Activated T-cell treated with anti-CD3 and anti-CD28 coated beads for 24 hours (primary cell): ENCODE measurements around the gene GRB14.
"Not testable (repeated sequence)": the region's sequence is repeated elsewhere in the genome, so short reads cannot be mapped to it uniquely, and the experiment has no call there.

Source experiments
- DNase-seq: peaks from one replicate; pipeline ENCODE4 v3.0.0-alpha.2; 2020; ENCODE audit warnings: low read depth

The GRB14 gene

GRCh38 chr2:164620873-164621763 lies at the start of gene GRB14:
GRB14 (minus strand) TSS chr2:164621482; CDS start chr2:164621309, 173 bp downstream.
- DNase-seq = no peak

- no peak for DNase-seq
These were observed 48.0 kb upstream of the GRB14 start for GRCh38 chr2:164669291-164669690.

DNA sequence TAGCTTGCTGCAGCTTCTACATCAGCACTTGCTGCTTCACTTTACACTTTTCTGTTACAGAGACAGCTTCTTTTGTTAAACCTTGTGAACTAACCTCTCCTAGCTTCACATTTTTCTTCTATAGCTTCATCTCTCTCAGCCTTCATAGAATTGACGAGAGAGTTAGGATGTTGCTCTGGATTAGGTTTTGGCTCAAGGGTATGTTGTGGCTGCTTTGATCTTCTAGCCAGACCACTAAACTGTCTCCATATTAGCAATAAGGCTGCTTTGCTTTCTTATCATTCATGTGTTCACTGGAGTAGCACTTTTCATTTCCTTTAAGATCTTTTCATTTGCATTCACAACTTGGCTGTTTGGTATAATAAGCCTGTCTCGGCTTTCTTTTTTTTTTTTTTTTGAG lies 46.3 kb upstream of the GRB14 start:
- no peak for DNase-seq

DNA sequence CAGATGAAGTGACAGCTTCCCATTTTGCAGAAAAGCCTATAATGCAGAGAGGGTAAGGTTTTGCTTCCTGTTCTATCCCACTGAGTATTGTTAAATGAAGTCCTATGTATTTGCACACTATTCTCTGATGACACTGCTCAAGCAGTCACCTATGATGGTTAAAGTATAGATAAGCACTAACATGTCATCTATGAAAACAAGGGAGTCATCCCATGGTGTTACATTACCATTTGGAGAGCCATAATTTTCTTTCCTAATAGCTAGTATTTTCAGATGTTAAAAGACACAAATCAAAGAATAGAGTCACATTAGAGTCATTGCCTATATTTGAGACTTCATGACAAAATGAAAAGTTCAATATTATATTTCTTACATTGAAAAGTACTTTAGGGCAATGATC lies 42.8 kb upstream of the GRB14 start:
- DNase-seq = no peak

GRCh38 chr2:164662868-164663631 lies 41.8 kb upstream of the GRB14 start:
- no peak for DNase-seq

DNA sequence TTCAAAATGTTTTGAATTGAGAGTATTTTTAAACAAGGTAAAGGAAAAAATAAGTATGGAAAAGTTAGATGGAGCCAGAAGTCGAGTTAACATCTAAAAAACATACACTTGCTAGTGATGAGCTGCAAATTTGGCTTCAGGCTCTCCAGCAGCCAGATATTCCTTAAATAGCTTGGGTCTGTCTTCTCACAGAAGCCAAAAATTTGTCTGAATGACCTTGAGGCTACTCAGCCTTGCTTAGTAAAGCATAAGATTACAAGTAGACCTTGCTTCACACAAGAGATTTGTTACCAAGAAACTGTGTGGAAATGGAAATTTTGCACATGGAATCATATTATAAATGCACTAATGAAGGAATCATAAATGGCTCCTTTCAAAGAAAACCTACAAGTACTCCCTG lies 40.8 kb upstream of the GRB14 start:
- DNase-seq = no peak

- DNase-seq = no peak
These were observed 40.1 kb upstream of the GRB14 start for GRCh38 chr2:164661349-164661748.

GRCh38 chr2:164657129-164657528 lies 35.8 kb upstream of the GRB14 start:
- DNase-seq = no peak

DNA sequence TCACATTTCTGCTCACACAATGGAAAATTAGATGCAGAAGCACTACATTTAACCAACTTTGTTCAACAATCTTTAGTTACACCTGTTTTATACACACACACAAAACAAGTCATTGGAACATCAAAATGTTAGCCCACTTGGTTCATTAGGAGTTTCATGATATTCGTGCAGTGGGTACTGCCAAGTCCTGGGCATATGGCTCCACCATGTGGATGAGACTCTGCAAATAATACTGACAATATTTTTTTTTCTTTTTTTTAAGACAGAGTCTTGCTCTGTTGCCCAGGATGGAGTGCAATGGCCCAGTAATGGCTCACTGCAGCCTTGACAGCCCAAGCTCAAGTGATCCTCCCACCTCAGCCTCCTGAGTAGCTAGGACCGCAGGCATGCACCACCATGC lies 34.5 kb upstream of the GRB14 start:
- no peak for DNase-seq

DNA sequence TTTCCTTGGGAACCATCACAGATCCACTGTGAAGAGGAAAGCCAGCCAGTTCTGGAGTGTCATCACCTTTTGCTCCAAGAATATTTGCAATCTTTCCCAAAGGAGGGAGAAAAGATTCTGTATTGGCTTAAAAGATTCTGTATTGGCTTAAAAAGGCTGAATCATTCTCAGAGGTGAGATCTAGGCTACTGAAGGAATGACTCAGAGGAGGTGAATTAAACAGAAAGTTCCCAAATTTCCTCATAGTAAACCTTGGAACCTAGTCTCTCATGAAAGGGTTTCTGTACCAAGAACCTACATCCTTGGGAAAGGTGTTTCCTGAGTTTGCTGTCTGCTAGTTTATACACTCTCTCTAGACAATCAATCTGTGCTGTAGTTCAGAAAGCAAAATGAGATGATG lies 34.1 kb upstream of the GRB14 start:
- no peak for DNase-seq

- DNase-seq = no peak
These were observed 30.1 kb upstream of the GRB14 start for GRCh38 chr2:164651361-164651760.

DNA sequence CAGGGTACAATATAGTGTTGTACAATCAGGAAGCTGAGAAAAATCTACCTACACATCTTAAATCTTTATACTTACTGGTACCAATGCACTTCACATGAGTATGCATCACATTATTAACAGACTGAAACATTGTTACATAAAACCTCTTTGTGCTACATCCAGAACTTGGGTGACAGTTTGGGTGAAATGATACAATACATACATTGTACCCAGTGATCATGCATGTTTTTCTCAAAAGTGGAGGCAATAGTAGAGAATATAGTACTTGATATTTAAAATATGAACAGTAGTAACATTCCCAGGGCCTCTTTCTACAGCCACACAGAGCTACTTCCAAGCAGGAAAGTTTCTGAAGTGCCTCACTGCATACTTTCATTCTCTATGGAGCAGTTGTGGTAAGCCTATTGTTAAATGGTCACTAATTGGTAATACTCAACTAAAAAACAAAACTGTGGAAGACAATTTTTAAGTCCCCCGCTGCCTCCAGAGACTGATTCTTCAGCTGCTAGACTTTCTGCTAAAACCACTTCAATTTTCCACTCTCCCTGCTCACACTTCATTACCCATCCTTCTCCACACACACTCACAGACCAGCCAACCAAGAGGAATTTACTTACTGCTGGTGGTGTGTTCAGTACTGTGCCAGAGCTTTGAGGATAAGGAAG lies 22.9 kb upstream of the GRB14 start:
- no peak for DNase-seq

- no peak for DNase-seq
These were observed 21.8 kb upstream of the GRB14 start for GRCh38 chr2:164642946-164643555.

DNA sequence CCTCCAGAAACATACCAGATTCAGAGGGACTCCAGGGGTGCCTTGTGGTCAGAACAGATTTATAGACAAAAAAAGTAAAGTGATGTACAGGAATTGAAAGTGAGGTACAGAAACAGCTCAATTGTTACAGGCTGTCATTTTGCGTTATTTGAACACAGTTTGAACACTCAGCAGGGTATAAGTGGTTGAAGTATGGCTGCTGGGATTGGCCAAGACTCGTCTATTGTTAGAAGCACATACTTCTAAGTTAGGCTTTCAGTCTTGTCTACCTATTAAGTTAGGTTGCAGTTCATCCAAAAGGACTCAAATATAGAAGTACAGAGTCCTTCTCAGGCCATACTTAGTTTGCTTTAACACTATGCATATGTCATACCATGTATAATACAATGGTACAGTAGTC lies 21.0 kb upstream of the GRB14 start:
- no peak for DNase-seq

DNA sequence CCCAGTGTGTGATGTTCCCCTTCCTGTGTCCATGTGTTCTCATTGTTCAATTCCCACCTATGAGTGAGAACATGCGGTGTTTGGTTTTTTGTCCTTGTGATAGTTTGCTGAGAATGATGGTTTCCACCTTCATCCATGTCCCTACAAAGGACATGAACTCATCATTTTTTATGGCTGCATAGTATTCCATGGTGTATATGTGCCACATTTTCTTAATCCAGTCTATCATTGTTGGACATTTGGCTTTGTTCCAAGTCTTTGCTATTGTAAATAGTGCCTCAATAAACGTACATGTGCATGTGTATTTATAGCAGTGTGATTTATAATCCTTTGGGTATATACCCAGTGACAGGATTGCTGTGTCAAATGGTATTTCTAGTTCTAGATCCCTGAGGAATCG lies 7.0 kb upstream of the GRB14 start:
- not testable (repeated sequence) for DNase-seq

GRCh38 chr2:164625378-164625971 lies 4.2 kb upstream of the GRB14 start:
- DNase-seq = no peak

- DNase-seq = no peak
These were observed 3.0 kb upstream of the GRB14 start for GRCh38 chr2:164624316-164624715.

DNA sequence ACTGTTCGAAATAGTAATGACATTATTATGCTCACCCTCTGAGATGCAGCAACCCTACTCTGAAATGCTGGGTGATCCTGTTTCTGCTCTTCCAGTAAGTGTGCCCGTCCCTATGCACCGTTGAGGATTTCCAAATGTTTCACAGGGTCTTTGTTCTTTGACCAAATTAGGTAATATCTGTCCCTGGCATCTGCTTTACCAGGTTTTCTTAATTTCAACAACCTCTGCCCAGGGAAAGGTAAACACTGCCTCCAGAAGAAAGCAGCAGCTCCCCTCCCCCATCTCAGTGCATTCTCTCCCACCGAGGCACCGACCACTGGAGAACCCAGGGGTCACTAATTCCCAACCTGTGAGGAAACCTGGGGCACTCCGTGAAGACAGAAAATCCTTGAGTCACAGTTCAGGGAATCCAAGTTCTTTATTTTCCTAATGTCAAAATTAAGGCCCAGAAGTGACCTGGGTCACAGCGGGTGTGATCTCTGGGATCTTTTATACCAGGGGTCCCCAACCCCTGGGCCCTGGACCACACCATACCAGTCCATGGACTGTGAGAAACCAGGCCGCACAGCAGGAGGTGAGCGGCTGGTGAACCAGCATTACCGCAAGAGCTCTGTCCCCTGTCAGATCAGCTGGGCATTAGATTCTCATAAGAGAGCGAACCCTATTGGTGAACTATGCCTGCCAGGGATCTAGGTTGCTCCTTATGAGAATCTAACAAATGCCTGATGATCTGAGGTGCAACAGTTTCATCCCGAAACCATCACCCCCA lies 1.2 kb upstream of the GRB14 start:
- DNase-seq = no peak

DNA sequence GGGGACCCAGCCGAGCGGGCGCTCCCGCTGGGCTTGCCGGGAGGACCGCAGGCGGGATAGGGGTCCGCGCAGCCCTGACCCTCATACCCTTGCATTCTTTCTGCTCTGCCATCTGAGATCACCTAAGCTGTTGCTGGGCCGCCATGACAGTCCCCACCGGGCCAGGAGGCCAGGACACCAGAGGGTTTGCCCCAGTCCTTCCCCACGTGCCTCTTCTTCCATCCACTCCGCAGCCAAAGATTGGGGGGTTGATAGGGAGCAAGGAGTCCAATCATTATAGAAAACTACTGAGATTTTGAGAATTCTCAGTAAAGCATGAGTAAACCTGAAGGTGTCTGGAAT lies 453 bp upstream of the GRB14 start:
- DNase-seq = no peak

GRCh38 chr2:164620457-164620856 lies 825 bp downstream of the GRB14 start:
- no peak for DNase-seq

DNA sequence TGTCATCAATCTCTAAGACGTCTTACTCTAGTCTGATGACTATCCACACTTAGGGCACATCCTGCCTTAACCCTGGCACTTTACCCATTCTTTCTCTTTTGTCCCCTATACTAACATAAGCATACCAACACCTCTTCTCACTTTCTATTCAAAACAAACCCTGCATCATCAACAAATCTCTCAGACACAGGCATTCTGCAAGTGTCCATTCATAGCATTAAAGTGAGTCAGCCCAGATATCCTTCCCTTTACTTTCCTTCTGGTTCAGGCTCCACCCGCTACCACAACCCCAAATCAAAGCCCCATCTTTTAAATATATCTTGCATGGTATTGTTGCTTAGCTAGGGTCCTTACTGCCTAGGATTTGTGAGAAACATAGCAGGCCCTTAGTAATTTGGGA lies 3.8 kb downstream of the GRB14 start:
- DNase-seq = no peak
